SK-N-SH (cell line): Measurements from ENCODE around the gene PWP2. TPM values are rescaled to one million over a fixed set of nuclear protein-coding genes. Genes with fewer than 3 reads are reported as not detected.

Experiments
- CTCF ChIA-PET: fragments of 300-600, 350-600 bp; formaldehyde crosslinking; extraction: SDS; loops from one replicate; lab custom pipeline; 2021; lab: Yijun Ruan, JAX
- POLR2A ChIA-PET: fragments of 350-600 bp; sonication (Branson Sonifier 250); formaldehyde crosslinking; extraction: SDS; loops from one replicate; lab custom pipeline; 2020; ENCODE audit warnings: antibody characterized with exemption, inconsistent platforms; lab: Yijun Ruan, JAX
- DNase-seq: peaks from one replicate; pipeline ENCODE4 v3.0.0; 2012
- H2AFZ ChIP-seq: fragments of 200-600 bp; sonication (generic); 2 replicates; pipeline ENCODE4 v1.8.1; 2016; ENCODE audit warnings: antibody characterized with exemption, mild to moderate bottlenecking, low read depth
- H3F3A ChIP-seq: fragments of 200-600 bp; sonication (generic); replicated peaks from 2 replicates; pipeline ENCODE3; 2016; ENCODE audit warnings: antibody characterized with exemption, mild to moderate bottlenecking; ENCODE audit not compliant: insufficient read depth
- H3K27ac ChIP-seq, 2 experiments: fragments of 200-500 bp in 1 of 2; fragments of 200-600 bp in 1 of 2; sonication (Bioruptor generic) in 1 of 2; sonication (generic), shearing (Covaris generic) in 1 of 2; 2 replicates each; pipeline versions ENCODE4 v1.5.1 to v1.6.1; 2014 to 2016; ENCODE audit warnings: low read depth in 2 of 2, inconsistent platforms in 1 of 2, low read length in 1 of 2, mild to moderate bottlenecking in 1 of 2, mixed read lengths in 1 of 2
- H3K27me3 ChIP-seq: fragments of 200-600 bp; sonication (generic), shearing (Covaris generic); 2 replicates; pipeline ENCODE4 v1.6.1; 2016; ENCODE audit warnings: mixed run types; ENCODE audit not compliant: insufficient read depth
- H3K36me3 ChIP-seq, 2 experiments: fragments of 200-500 bp in 1 of 2; fragments of 200-600 bp in 1 of 2; sonication (Bioruptor generic) in 1 of 2; sonication (generic) in 1 of 2; replicated peaks in 1 of 2; 2 replicates each; pipeline versions ENCODE3 to v1.5.1; 2014 to 2016; ENCODE audit warnings: low read length in 1 of 2, mild to moderate bottlenecking in 1 of 2; ENCODE audit not compliant: insufficient read depth in 2 of 2, control insufficient read depth in 1 of 2
- H3K4me1 ChIP-seq, 2 experiments: fragments of 200-500 bp in 1 of 2; fragments of 200-600 bp in 1 of 2; sonication (Bioruptor generic) in 1 of 2; sonication (generic), shearing (Covaris generic) in 1 of 2; 2 replicates each; pipeline versions ENCODE4 v1.5.1 to v1.6.1; 2014 to 2016; ENCODE audit warnings: low read depth in 1 of 2, low read length in 1 of 2, mixed run types in 1 of 2; ENCODE audit not compliant: insufficient read depth in 2 of 2, control insufficient read depth in 1 of 2
- H3K4me2 ChIP-seq: fragments of 200-600 bp; sonication (generic), shearing (Covaris generic); 2 replicates; pipeline ENCODE4 v1.6.1; 2017; ENCODE audit warnings: mixed run types
- H3K4me3 ChIP-seq, 2 experiments: fragments of 200-500 bp in 1 of 2; fragments of 200-600 bp in 1 of 2; sonication (Bioruptor generic) in 1 of 2; sonication (generic), shearing (Covaris generic) in 1 of 2; 2 replicates each; pipeline versions ENCODE4 v1.5.1 to v1.8.1; 2014 to 2016; ENCODE audit warnings: low read depth in 2 of 2, inconsistent platforms in 1 of 2, low read length in 1 of 2, mild to moderate bottlenecking in 1 of 2, mixed read lengths in 1 of 2, moderate library complexity in 1 of 2
- H3K79me2 ChIP-seq: fragments of 200-600 bp; sonication (generic); 2 replicates; pipeline ENCODE4 v1.8.1; 2017; ENCODE audit warnings: mild to moderate bottlenecking; ENCODE audit not compliant: insufficient read depth
- H3K9ac ChIP-seq: fragments of 200-600 bp; sonication (generic); 2 replicates; pipeline ENCODE4 v1.6.1; 2017; ENCODE audit warnings: mixed run types
- H3K9me2 ChIP-seq: fragments of 200-600 bp; sonication (generic); 2 replicates; pipeline ENCODE4 v1.6.1; 2017; ENCODE audit warnings: mixed run types
- H3K9me3 ChIP-seq: fragments of 200-600 bp; sonication (generic); 2 replicates; pipeline ENCODE4 v1.6.1; 2017; ENCODE audit warnings: mixed run types, mild to moderate bottlenecking, moderate library complexity
- H4K20me1 ChIP-seq: fragments of 200-600 bp; sonication (generic); 2 replicates; pipeline ENCODE4 v1.6.1; 2017; ENCODE audit warnings: mild to moderate bottlenecking, mixed run types; ENCODE audit not compliant: insufficient read depth
- EZH2phosphoT487 ChIP-seq: fragments of 200-600 bp; sonication (generic); IDR thresholded peaks from 2 replicates; pipeline ENCODE4 v1.6.1; 2017; ENCODE audit warnings: low read depth, mixed run types, mild to moderate bottlenecking, antibody characterized with exemption, moderate library complexity, borderline replicate concordance
- FOSL2 ChIP-seq: IDR thresholded peaks from 2 replicates; pipeline ENCODE4 v1.4.0; 2012; ENCODE audit warnings: low read depth, mild to moderate bottlenecking, moderate library complexity, borderline replicate concordance
- FOXJ3 ChIP-seq: sonication (generic); formaldehyde crosslinking; IDR thresholded peaks from 2 replicates; pipeline ENCODE4 v1.5.1; 2020; ENCODE audit warnings: mild to moderate bottlenecking, missing genetic modification reagents
- GABPA ChIP-seq: IDR thresholded peaks from 2 replicates; pipeline ENCODE4 v1.4.0; 2012; ENCODE audit warnings: low read depth, mild to moderate bottlenecking
- GATA2 ChIP-seq: sonication (generic); formaldehyde crosslinking; IDR thresholded peaks from 2 replicates; pipeline ENCODE4 v1.5.0; 2020; ENCODE audit warnings: mild to moderate bottlenecking, missing genetic modification reagents
- MEF2A ChIP-seq: IDR thresholded peaks from 2 replicates; pipeline ENCODE4 v1.4.0; 2012; ENCODE audit warnings: low read depth, borderline replicate concordance
- NFIC ChIP-seq: IDR thresholded peaks from 2 replicates; pipeline ENCODE4 v1.4.0; 2012; ENCODE audit warnings: borderline replicate concordance
- NRF1 ChIP-seq: IDR thresholded peaks from 2 replicates; pipeline ENCODE4 v1.6.1; 2012; ENCODE audit warnings: low read depth, mild to moderate bottlenecking, low read length
- RFX5 ChIP-seq: IDR thresholded peaks from 2 replicates; pipeline ENCODE4 v1.6.1; 2012; ENCODE audit warnings: mild to moderate bottlenecking, improper control_type of control experiment, low read length
- RXRA ChIP-seq: IDR thresholded peaks from 2 replicates; pipeline ENCODE4 v1.4.0; 2012; ENCODE audit warnings: low read depth, mild to moderate bottlenecking, borderline replicate concordance
- TAF1 ChIP-seq: IDR thresholded peaks from 2 replicates; pipeline ENCODE4 v1.6.1; 2012; ENCODE audit warnings: low read depth, mild to moderate bottlenecking, low read length, moderate library complexity, borderline replicate concordance
- TEAD4 ChIP-seq: IDR thresholded peaks from 2 replicates; pipeline ENCODE4 v1.4.0; 2012; ENCODE audit warnings: mild to moderate bottlenecking, borderline replicate concordance; ENCODE audit not compliant: insufficient read depth
- WGBS: methylation state at CpG from one replicate; pipeline ENCODE4 v1.1.6; 2017; ENCODE audit warnings: low lambda C conversion rate; 5-methylcytosine and 5-hydroxymethylcytosine counted together
- polyA plus RNA-seq, 3 experiments: library from polyadenylated mRNA; depleted of rRNA; stranded (reverse); fragments of >200 nt; gene quantifications; 2 replicates each; pipeline ENCODE4 v1.2.3, GENCODE V29; 2012
- TF ChIP-seq, protein P1 (sequence below): fragments of 150-350 bp; IDR thresholded peaks from 2 replicates; pipeline ENCODE4 v1.6.1; 2016; ENCODE audit warnings: mild to moderate bottlenecking, low read depth, low read length
- TF ChIP-seq, protein P2 (sequence below): fragments of 150-350 bp; IDR thresholded peaks from 2 replicates; pipeline ENCODE4 v1.6.1; 2017; ENCODE audit warnings: antibody characterized with exemption, low read length, low read depth, borderline replicate concordance

PWP2 gene
- polyA plus RNA-seq, 1 of the 3 experiments (the other 2 are of a cell fraction) = 6.0 TPM

GRCh38 chr21:44059710-44060109 lies 47.5 kb upstream of the PWP2 start:
- Histone ChIP-seq H3K27ac (no peak overlapping the region), H3K4me2 (no peak overlapping the region), H3K9ac (no peak overlapping the region), H3F3A (no peaks in the 10 kb centered on the region), H2AFZ (no peak overlapping the region), H3K27me3 (no peaks in the 10 kb centered on the region), H4K20me1 (no peaks in the 10 kb centered on the region), H3K36me3 (peaks cover 35 to 53% of the 10 kb centered on the region in 2 experiments), H3K79me2 (peaks cover under 1% of the 10 kb centered on the region), H3K9me2 (no peaks in the 10 kb centered on the region), H3K9me3 (no peaks in the 10 kb centered on the region), H3K4me1 (no peaks in the 10 kb centered on the region; a peak in 1 of 4 replicates), H3K4me3 (no peak overlapping the region)
- no peak for DNase-seq
- 91% methylated on average over 4 of the region's 4 CpGs for WGBS
- ChIA-PET POLR2A (no interaction called here), CTCF (no interaction called here)
- TF ChIP-seq RFX5 (no peak), EZH2phosphoT487 (no peak), GABPA (no peak), FOSL2 (no peak)

GRCh38 chr21:44062380-44062779 lies 44.8 kb upstream of the PWP2 start:
- TF ChIP-seq FOXJ3 (no peak), GATA2 (CRISPR knock-in tag) (no peak), NFIC (no peak), MEF2A (no peak), TEAD4 (no peak), EZH2phosphoT487 (no peak), TAF1 (no peak), RXRA (no peak), NRF1 (no peak), GABPA (no peak), RFX5 (no peak)
- TF ChIP-seq, protein P1, sequence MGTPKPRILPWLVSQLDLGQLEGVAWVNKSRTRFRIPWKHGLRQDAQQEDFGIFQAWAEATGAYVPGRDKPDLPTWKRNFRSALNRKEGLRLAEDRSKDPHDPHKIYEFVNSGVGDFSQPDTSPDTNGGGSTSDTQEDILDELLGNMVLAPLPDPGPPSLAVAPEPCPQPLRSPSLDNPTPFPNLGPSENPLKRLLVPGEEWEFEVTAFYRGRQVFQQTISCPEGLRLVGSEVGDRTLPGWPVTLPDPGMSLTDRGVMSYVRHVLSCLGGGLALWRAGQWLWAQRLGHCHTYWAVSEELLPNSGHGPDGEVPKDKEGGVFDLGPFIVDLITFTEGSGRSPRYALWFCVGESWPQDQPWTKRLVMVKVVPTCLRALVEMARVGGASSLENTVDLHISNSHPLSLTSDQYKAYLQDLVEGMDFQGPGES = no peak
- TF ChIP-seq, protein P2, sequence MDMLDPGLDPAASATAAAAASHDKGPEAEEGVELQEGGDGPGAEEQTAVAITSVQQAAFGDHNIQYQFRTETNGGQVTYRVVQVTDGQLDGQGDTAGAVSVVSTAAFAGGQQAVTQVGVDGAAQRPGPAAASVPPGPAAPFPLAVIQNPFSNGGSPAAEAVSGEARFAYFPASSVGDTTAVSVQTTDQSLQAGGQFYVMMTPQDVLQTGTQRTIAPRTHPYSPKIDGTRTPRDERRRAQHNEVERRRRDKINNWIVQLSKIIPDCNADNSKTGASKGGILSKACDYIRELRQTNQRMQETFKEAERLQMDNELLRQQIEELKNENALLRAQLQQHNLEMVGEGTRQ = no peak
- WGBS = 99% methylated on average over 5 of the region's 7 CpGs
- ChIA-PET POLR2A (interaction anchor here (1.0 kb wide), 1 partner anchor 9 kb away, joined by 3 read pairs; no protein-coding TSS in a partner anchor), CTCF (no interaction called here)
- 0 out of 2 replicates have a peak, but pooled peaks cover 3% of the 10 kb centered on the region for H4K20me1 ChIP-seq
- DNase-seq = no peak
- no peak overlapping the region for H3K9ac ChIP-seq
- H3K9me3 ChIP-seq = no peaks in the 10 kb centered on the region
- H3F3A ChIP-seq = no peaks in the 10 kb centered on the region
- H3K36me3 ChIP-seq = peaks cover 35 to 61% of the 10 kb centered on the region in 2 experiments
- H3K27me3 ChIP-seq = no peaks in the 10 kb centered on the region
- H2AFZ ChIP-seq = no peak overlapping the region
- peaks cover 24% of the 10 kb centered on the region for H3K79me2 ChIP-seq
- no peak overlapping the region for H3K4me2 ChIP-seq
- H3K4me1 ChIP-seq = no peaks in the 10 kb centered on the region
- H3K27ac ChIP-seq = no peak overlapping the region
- H3K9me2 ChIP-seq = no peaks in the 10 kb centered on the region
- no peak overlapping the region for H3K4me3 ChIP-seq
